HG02852 (cell line): ENCODE measurements around the gene PRPH2.

Experiments used
- ATAC-seq: cut with Tn5 transposase; IDR thresholded peaks from one replicate; pipeline ENCODE4 v1.9.1; 2021; ENCODE audit warnings: mild to moderate bottlenecking, moderate library complexity; ENCODE audit not compliant: unreplicated experiment

Gene PRPH2, protein sequence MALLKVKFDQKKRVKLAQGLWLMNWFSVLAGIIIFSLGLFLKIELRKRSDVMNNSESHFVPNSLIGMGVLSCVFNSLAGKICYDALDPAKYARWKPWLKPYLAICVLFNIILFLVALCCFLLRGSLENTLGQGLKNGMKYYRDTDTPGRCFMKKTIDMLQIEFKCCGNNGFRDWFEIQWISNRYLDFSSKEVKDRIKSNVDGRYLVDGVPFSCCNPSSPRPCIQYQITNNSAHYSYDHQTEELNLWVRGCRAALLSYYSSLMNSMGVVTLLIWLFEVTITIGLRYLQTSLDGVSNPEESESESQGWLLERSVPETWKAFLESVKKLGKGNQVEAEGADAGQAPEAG

GRCh38 chr6:42722497-42722896, at the start of gene PRPH2:
PRPH2 (minus strand) TSS chr6:42722597; CDS start chr6:42722334, 263 bp downstream.
- ATAC-seq = no peak

DNA sequence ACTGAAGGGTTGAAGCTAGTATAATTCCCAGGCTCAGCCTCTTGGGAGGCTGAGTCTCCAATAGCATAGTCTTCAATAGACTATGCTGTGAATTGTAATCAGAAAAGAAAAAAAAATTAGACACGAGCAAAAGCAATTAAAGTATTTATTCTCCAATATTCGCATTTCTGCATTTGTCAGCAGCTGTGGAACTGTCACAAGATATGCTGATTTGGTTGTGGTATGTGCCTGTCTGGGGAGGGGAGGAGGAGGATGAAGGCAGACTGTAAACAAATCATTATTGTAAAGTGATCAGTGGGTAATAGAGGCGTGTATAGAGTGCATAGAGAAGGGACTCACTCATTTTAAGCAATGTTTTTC, 49.3 kb upstream of the PRPH2 start:
- no peak for ATAC-seq

DNA sequence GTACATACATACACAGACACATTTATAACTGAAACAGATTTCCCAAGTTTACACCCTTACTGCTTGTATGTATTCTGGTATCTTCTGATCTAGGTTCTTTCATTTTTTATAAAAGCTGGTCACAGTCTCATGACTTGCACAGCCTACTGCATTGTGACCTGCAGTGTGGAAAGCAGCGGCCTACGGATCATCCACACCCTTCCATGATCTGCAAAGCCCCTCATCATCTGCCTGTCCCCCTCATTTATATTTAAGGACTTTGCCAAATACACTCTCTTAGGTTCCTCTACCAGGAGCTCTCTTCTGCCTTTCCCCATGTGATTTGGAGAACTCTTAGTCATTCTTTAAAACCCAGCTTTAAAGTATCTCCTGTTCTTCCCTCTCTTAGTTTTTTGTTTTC, 47.4 kb upstream of the PRPH2 start:
- ATAC-seq = no peak

DNA sequence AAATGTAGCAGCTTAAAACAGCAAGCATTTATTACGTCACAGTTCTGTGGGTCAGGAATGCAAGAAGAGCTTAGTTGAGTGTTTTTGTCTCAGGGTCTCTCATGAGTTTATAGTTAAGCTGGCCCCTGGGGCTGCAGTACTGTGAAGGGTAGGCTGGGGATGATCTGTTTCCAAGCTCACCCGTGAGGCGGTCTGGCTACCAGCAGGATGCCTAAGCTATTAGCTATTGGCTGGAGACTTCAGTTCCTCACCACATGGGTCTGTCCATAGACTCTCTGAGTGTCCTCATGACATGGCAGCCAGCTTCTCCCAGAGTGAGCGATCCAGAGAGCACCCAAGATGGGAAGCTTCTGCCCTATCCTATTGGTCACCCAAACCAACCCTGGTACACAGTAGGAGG, 46.7 kb upstream of the PRPH2 start:
- no peak for ATAC-seq

DNA sequence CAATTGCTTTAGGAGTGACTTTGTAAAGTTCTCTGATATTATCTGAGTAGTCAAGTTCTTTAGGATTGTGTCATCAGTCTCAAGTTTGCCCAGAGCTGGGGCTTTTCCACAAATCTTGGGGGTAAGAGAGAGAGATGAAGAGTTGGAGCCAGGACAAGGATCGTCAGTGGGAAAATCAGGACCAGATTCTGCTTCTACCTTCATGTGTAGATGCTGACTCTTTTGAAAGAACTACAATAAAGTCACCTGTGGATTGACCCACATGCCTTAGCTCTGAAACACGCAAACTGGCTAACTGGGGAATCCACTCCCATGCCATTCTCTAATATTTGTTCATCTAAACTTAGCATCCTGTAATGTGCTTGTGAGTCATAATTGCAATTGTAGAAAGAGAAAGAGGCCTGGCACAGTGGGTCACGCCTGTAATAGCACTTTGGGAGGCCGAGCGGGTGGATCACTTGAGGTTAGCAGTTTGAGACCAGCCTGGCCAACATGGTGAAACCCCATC, 43.8 kb upstream of the PRPH2 start:
- no peak for ATAC-seq

DNA sequence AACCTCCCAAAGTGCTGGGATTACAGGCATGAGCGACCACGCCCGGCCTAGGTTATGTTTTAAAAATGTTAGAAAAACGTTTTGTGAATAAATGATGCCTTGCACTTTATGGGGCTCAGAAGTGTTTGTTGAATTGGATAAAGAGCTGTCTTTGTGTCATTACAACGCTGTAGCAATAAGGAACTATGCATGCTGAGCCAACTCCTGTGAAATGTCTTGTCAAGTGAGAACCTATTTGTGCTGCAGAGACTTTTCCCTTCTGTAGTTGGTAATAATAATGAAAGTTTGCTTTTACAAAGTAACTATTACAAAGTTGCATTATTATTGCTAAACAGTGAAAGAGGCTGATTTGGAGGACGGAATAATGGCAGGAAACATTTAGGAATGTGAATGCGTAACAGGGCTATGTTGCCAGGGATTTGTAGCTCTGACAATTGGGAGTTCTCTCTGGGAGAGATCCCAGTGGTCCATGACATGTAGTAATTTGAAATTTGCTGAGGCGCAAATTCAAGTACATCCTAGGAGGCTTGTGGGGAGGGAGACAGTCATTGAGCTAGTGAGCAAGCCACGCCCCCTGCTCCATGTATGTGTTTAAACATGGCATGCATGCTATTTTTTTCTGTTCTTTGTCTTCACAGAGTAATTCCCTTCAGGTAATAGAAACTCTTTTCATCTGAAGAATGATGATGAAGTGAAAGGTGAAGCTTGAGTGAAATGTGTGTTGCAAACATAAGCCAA, 42.7 kb upstream of the PRPH2 start:
- no peak for ATAC-seq

DNA sequence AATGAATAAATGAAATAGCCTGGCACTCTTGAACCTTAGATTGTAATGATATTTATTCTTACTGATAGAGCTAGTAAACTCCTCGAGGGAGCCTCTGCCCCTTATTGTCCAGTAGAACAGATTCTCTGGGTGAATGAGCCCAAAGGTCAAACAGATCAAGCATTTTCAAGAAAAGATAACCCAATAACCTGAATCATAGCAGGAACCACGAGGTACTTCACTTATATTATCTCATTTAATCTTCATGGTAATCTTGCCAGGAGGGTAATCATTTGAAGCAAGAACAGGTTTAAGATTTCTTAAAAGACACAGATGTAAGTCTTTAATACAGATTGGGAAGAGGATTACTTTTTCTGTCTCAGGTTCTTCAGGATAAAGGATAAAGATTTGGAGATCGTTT, 40.6 kb upstream of the PRPH2 start:
- no peak for ATAC-seq

GRCh38 chr6:42762426-42762859, 40.0 kb upstream of the PRPH2 start:
- no peak for ATAC-seq

DNA sequence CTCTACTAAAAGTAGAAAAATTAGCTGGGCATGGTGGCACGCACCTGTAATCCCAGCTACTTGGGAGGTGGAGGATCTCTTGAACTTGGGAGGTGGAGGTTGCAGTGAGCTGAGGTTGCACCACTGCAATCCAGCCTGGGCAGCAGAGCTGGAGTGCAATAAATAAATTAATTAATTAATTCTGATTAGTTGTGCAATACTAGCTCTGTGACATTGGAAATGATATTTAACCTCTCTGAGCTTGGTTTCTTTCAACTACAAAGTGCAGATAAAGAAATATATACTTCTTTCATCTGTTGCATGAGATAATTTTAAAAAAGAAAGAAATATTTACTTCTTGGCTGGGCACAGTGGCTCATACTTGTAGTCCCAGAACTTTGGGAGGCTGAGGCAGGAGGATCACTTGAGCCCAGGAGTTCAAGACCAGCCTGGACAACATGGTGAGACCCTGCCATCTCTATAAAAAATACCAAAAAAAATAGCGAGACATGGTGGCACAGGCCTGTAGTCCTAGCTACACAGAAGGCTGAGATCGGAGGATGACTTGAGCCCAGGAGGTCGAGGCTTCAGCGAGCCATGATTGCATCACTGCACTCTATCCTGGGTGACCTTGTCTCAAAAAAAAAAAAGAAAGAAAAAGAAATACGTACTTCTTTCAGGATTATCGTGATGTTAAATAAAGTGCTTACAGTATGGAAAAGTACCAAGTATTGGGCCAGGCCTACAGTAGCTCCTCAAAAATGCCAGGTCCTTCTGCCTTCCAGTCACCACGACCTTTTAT, 39.1 kb upstream of the PRPH2 start:
- ATAC-seq = no peak

GRCh38 chr6:42758756-42759430, 36.5 kb upstream of the PRPH2 start:
- no peak for ATAC-seq

GRCh38 chr6:42756722-42757121, 34.3 kb upstream of the PRPH2 start:
- ATAC-seq = no peak

- ATAC-seq = no peak
These were observed 32.4 kb upstream of the PRPH2 start for GRCh38 chr6:42754759-42755158.

DNA sequence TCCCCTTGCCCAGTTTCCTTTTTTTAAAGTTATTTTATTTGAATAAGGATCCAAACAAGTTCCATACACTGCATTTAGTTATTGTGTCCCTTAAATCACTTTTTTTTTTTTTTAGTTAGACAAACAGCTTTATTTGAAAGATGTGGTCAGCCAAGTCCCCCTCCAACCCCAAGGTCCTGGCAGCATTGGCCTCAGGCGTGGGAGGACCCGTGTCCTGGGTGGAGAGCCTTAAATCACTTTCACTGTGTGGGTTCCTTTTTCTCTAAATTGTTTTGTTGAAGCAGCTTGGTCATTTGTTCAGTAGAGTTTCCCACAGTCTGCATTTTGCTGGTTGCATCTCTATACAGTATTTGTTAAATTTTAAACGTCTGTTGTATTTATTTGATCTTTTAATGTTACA, 28.7 kb upstream of the PRPH2 start:
- no peak for ATAC-seq

GRCh38 chr6:42748203-42748898, 26.0 kb upstream of the PRPH2 start:
- ATAC-seq = no peak

DNA sequence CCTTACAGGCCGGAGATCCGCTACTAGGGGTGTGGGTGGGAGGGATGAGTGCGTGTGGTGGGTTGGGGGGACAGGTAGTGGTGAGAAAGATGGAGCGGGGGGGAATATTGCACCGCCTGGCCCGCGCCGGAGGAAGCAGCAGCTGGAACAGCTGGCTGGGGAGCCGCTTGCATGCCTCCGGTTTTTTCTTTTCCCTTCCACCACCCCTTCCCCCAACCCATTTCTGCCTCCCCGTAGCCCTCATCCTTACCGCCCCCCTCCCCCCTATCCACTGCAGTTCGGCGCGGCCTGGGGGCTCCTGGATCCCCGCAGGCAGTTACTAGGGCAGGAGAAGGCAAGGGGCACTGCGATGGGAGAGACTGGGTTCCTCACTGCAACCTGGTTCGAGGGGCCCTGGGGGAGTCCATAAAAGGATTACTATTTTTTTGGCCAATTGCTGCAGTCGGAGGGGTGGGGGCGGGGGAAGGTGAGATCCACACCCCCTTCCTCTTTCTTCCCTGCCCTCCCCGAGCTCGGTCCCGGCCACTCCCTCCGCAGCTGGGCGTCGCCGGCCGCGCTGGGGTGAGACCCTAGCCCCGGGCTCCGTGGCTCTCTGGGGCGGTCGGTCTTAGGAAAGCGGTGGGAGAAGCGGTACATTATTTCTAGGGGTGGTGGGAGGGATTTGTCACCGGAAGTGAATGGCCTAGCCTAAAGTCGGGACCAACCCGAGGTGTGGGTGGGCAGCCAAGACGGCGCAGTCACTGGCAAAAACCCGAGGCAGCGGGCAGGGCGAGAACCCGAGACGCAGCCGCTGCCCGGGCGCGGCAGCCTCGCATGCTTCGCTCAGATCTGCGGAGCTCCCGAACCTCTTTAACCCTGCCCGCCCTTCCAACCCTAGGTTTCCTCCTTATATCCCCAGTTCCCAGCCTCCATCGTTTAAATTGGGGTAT, 24.3 kb upstream of the PRPH2 start:
- ATAC-seq = peak; percentile 58

GRCh38 chr6:42745640-42746462, 23.5 kb upstream of the PRPH2 start, which contains the start of gene TBCC:
TBCC (minus strand) TSS chr6:42746103; CDS start chr6:42746073, 30 bp downstream.
- peak; percentile 60 for ATAC-seq

- ATAC-seq = no peak
These were observed 22.8 kb upstream of the PRPH2 start for GRCh38 chr6:42745083-42745639.

DNA sequence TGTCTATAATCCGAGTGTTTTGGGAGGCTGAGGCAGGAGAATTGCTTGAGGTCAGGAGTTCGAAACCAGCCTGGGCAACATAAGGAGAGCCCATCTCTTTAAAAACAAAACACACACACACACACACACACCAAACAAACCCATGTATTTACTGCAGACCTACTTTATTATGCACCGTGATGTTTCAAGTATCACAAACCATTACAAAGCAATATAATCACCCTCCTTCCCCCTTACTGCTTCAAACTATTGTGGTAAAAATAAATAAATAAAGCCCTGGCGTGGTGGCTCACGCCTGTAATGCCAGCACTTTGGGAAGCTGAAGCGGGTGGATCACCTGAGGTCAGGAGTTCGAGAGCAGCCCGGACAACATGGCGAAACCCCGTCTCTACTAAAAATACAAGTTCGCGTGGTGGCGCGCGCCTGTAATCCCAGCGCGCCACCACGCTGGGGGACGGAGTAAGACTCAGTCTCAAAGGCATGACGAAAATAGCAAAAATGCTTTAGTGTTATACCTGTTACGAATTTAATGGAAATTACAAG, 22.0 kb upstream of the PRPH2 start:
- ATAC-seq = no peak
